ENCODE results near the gene LCLAT1.

LCLAT1 gene

DNA sequence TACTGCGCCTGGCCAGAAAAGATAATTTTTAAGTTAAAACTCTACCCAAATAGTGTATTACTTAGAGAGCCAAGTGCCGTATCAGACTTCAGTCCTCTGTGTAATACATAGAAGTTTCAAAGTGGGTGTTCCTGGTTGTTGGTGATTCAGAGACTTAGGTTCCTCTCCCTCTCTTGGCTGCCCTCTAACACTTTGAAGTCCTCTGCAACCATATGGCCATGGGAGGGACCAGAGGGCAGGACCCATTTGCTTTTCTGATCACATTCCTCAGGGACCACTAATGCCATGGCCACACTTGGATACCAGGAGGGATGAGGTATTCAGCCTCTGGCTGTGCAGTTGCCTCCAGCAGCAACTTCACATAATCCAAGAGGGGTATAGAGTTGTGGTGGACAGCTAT lies 228.7 kb downstream of the LCLAT1 start:
- no peak for DNase-seq (ENCODE audit: low read depth)

DNA sequence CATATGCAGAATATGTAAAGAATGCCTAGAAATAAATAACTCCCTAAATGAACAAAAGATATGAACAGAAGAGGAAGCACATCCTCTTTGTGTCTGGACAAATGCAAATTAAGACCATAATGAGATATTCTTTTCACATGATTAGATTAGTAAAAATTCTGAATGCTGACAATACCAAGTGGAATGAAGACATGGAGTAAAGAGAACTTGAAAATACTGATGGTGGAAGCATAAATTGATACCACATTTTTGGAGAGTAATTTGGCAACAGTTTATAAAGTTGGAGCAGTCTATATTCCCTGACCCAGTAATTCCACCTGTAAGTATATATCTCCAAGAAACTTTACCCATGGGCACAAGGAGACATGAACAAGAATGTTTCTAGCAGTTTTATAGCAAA lies 230.2 kb downstream of the LCLAT1 start:
- no peak for DNase-seq (ENCODE audit: low read depth)

DNA sequence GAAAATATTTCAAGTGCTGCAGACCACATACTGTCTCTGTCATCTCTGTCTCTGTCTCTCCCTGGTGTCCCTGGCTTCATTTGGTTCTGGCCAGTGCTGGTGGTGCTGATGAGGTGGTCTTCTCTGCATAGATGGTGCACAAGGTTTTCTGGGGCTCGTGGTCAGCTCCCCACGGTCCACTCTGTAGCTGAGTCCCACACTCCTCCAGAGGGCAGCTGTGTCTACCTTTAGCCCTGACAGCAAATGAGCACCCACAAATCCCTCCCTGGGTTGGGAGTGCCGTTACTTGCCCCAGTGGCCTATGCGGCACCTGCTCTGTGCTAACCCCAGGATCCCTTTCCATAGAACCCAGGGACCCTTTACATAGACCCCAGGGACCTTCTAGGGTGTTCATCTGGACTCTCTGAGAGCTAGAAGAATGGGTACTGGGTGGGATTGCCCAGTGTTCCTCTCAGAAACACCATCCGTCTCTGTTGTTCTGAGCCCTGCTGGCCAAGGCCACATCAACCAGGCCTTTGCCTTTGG lies 230.9 kb downstream of the LCLAT1 start:
- DNase-seq (ENCODE audit: low read depth), result no peak

DNA sequence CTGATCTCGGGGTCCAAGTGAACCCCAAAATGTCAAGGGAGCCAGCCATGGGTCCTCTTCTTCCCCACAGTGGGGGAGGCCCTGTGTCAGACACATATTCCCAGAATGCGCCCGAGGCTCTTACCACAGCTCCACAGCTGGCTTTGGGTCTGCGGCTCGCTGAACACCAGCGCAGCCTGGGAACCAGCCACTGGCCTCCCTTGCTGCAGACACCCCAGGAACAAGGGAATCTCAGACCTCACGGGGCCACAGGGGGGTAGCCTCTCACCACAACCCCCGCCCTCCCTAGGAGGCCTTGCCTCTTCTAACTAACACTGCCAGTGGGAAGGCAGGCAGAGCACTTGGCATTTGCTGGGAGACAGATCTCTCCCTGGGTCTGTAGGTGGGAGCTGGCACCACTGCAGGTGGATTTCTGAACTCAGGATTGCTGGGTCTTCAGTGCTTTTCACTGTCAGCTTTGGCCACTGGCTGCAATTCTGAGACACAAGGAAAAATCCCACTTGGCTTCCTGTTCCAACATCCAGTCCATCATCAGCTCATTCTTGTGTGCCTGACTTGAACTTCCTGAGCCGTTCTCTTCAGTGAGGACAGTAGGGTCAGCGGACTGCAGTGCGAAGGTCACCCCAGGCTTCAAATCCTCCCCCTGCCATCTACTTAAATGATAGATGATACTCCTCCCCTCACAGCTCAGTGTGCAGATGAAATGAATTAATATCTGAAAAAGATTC lies 231.5 kb downstream of the LCLAT1 start:
- no peak for DNase-seq (ENCODE audit: low read depth)

DNA sequence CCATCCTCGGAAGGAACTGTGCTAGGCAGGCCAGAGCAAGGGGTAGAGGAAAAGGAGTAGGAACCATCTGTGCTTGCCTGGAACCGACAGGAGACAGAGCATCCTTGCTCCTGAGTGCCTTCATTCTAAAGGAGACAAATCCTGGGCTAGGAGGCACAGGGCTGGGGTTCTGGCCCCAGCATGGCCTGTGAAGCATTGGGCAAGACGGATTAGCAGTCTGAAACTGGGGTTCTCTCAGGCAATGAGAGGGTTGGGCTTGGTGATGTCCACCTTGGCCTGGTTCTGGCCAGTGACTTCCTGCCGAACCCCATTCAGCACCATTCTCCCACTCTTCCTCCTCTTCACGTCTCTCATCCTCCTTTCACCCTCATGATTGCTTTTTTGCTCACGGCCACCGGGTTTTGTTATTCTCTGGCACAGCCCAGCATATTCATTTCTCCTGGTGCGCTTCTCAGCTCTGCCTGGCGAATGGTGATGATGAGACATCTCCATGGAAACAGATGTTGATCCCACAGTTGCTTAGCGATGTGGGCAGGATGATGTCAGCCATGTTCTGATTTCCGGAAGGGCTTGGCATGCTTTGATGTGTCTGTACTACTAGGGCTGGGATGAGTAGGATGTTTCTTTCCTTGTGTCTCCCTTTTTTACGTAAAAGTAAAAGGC lies 232.5 kb downstream of the LCLAT1 start:
- no peak for DNase-seq (ENCODE audit: low read depth)

DNA sequence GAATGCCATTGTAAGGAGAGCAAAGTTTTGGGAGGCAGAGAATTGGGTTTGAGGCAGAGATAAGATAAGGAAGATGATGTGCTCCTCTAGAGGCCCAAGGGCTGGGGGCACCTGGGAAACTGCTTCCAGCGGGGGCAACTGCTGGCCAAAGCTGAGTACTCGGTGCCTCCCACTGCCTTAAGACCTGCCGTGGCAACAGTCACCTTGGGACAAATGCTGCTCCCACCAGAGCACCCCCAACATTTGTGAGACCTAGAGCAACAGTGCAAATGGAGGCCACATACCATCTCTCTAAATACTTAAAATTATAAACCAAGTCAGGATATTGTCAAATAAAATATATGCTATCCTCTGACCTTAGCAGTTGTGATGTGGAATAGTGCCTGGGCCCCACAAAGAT lies 233.1 kb downstream of the LCLAT1 start:
- no peak for DNase-seq (ENCODE audit: low read depth)

DNA sequence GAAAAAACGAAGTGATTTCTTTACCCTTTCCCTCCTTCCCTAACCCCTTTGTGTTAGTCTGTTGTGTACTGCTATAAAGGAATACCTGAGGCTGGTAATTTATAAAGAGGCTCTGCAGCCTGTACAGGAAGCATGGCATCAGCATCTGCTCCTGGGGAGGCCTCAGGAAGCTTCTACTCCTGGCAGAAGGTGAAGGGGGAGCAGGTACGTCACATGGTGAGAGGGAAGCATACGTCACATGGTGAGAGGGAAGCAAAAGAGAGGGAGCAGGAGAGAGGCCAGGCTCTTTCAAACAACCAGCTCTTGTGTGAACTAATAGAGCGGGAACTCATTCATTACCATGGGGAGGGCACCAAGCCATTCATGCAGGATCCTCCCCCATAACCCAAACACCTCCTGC lies 234.0 kb downstream of the LCLAT1 start:
- no peak for DNase-seq (ENCODE audit: low read depth)

DNA sequence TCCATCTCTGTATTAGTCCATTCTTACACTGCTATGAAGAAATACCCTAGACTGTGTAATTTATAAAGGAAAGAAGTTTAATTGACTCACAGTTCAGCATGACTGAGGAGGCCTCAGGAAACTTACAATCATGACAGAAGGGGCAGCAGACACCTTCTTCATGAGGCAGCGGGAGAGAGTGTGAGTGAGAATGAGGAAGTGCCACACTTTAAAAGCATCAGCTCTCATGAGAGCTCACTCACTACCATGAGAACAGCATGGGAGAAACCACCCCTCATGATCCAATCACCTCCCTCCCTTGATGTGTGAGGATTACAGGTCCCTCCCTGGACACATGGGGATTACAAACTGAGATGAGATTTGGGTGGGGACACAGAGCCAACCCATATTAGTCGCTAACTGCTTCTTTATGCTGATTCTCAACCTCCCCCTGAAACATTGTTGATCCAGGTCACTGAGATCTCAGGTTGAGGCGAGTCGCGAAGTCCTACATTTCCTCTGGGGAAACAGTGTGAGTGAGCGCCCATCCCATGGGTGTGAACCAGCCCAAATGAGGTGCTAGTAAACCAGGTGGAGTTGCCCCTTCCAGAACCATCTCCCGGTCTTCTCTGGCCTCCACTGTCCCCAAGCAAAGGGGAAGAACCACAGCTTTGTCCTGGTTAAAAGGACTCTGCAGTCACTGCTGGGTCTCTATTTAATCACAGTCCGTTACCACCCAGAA lies 236.3 kb downstream of the LCLAT1 start:
- no peak for DNase-seq (ENCODE audit: low read depth)

DNA sequence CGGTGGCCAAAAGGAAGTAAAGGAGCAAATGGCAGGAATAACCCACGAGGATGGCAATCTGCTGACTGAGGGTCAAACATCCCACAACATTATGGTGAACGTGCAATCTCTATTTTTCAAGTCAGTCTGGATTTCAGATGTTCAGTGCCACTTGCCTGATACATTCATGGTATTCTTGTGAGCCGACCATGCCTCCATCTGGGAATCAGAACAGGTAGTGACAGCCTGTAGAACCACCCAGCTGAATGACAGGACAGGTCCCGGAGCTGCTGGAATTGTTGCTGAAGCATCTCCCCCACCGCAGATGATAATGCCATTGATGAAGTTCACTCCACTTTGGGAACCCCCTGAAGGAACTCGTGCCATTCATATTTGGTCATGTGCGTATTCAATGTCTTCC lies 237.0 kb downstream of the LCLAT1 start:
- no peak for DNase-seq (ENCODE audit: low read depth)

DNA sequence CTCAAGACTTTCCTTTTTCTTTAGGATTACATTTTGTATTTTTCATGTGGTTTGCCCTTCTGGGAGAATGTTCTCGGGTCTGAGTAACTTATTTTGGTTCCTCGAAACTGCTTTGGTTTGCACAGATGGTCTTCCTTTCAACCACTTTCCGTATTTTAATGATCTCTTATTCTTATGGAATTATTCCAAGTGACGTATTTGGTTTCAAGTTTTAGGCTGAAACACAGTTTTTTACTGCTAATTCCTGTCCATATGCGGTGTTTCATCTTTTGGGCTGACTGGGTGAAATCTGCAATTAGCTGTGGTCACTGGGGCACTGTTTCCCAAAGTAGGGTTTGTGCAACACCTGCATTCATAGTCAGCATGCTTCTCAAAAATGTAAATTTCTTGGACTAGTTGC lies 237.5 kb downstream of the LCLAT1 start:
- DNase-seq (ENCODE audit: low read depth), result no peak

DNA sequence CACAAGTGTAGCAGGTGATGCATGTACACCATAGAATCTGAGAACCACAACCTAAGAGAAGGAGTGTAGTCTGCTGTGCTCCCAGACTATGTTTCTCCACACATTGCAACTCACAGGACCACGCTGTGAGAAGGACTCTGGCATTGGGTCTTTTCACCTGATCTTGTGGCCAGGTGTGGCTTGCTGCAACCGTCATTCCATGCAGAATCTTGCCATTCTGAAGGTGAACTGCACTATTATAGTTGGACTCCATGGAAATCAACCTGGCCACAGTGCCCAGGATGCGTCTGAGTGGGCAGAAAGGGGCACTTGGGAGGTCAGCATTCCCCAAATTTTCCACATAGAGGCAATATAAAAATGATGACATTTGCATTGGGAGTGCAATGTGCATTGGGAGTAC lies 237.9 kb downstream of the LCLAT1 start:
- DNase-seq (ENCODE audit: low read depth), result no peak

DNA sequence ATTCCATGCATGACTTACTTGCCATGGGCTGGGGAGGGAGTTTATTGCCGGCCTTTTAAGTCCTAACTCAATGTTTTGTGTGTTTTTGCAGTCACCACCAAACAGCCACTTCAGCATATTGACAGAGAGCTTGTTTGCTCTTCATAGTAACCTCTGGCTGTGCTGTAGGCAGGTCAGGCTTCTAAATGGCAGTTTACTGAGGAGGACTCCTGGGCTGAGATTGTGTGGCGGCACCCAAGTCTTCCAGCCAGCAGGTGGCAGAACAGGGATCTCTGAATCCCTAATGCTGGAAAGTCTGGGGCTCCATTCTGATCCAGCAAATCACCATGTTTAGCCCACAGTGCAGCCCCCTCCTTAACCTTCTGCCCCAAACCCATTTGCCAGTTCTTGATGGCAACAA lies 239.0 kb downstream of the LCLAT1 start:
- DNase-seq (ENCODE audit: low read depth), result no peak

DNA sequence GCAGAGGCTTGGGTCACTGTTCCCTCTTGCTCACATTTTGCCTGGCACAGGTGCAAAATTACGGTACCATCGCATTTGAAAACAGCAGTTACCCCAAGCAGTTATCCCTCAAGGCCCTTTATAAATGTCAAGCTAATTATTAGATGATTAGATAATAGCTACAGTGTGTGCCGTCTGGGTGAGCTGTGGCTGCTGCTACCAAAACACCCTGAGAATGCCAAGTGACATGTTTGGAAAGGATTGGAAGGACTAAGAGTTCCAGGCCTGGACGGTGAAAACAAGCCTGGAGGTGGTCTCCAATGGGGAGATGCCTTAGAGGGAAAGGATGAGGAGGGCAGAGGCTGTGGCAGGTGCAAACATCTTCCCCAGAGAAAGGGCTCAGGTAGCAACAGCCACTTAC lies 239.6 kb downstream of the LCLAT1 start:
- DNase-seq (ENCODE audit: low read depth), result no peak

DNA sequence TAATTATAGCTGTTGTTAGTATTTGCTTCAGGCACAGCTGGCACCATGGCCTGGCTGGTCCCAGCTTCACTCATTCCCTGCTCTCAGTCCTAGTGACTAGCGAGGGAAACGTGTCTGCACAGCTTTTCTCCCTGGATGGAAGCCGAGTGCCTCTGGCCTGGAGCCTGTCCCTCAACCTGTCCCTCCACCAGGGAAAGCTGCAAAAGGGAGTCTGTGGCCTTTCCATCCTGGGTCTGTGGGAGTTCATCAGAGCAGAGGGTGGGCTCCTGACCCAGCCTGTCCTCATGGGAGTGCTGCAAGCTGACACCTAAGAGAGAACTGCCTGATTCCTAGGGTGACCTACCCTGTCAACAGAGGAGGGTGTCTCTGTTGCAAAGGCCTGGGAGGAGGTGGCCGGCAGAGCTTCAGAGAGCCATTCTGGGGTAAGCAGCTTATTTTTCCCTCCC lies 241.9 kb downstream of the LCLAT1 start:
- DNase-seq (ENCODE audit: low read depth), result no peak

DNA sequence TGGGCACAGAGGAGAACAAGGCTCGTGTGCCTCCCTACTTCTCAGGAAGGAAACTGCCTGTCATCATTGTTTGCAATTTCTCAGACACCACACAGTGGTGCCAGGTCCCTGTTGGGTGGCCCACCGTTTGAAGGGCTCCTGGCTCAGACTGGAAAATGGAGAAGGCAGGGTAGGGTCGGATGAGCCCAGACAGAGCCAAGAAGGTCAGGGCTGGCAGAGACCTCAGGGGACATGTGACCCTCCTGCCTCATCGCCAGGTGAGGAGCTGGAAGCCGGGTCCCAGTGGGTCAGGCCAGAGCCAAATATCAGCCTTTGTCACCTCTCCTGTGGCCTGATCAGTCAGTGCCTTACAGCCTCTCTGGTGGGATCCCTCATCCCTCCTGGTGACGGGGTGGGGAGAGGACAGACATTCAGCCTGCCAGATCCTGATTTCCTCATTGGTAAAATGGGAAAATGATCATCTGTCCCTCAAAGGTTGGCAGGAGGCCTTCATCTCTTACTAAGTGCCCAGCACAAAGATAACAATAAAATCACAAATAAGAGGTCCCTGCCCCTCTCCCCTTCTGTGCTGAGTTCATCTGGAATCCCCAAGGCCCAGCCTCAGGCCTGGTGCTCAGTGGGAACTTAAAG lies 242.6 kb downstream of the LCLAT1 start:
- DNase-seq (ENCODE audit: low read depth), result no peak

DNA sequence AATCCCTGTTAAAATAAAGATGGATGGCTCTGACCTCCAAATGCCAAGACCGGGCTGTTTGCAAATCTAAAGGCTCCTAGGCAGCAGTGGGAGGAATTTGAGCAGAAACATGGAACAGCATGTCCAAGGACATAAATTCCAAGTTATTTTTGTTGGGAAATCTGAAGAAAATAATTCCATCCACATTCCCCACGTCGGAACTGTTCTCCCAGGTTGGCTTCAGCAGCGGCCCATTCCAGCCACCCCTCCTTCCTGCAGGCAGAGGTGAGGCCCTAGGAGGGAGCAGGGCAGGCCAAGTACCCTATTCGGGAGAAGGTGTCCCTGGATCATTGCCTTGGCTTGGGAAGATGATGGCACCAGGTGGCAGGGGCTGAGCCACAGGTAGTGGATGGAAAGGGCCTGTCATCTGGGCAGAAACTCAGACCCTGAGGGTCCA lies 243.1 kb downstream of the LCLAT1 start:
- no peak for DNase-seq (ENCODE audit: low read depth)

DNA sequence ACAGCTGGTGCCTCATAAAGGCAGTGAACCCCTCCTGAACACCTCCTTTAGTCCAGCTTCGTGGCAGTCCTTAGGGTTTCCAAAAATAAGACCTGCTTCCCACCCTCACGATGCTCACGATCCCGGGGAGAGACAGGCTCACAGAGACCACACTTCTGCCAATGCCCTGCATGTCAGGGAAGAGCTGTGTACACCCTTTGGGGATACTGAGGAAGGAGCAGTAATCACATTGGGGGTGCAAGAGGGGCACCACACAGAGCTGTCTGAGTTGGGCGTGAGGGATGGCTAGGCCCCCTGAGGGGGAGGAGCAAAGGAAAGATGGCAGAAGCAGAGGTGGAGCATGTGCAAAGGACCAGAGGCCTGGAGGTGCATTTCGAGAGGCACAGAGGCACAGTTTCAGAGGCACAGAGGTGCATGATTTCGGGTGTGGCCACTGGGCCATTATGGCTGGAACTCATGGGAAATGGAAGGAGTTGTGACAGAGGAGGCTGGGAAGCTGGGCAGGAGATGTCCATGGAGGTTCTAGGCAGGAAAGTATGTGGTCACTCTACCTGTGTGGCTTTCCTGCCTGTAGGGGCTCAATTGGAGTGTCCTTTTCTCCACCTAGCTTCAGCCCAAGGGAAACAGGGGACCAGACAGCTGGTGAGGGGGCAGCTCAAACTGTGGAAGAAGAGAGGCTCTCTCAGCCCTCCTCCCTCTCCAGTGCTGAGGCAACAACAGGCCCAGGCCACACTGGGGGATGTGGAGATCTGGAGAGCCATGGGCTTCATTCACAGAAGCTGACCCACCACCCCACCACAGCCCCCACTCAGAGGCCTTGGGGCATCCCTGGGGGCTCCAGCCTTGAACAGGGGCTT lies 244.3 kb downstream of the LCLAT1 start:
- no peak for DNase-seq (ENCODE audit: low read depth)

DNA sequence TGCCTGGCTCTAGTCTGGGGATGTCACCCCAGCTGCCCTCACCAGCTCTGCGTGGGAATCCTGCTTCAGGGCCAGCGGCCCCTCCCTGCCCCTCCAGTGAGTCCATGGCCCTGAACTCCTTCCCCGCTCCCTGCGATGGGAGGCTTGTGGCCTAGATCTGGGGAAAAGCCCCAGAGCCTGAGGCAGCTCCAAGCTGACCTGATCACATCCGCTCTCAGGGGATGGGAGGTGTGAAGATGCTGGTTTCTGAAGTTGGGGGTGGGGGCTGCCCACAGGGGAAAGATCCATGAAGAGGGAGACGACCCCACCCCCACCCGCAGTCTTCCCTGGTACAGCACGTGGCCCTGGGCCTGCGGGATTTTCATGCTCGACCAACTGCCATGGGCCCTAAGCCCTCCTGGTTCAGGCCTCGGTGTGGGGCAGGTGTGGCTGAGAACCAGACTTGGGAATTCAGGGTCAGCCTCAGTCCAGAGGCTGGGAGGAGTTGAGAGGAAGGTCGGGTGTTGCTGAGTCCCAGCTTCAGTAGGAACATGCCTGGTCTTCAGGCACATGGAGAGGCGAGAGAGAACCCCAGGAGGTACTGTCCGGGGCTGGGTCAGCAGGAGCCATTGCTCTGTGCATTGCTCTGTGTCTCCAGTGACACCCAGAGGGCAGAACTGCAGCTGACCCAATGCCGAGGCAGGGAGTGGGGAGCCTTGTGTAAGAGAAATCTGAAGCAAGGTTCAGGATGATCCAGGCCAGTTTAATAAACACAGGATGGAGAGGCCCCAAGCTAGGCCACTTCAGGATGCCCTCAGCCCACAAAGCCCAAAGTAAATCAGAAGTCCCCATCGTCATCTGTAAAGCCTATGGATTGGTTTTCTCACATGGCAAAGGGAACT lies 245.1 kb downstream of the LCLAT1 start:
- no peak for DNase-seq (ENCODE audit: low read depth)

DNA sequence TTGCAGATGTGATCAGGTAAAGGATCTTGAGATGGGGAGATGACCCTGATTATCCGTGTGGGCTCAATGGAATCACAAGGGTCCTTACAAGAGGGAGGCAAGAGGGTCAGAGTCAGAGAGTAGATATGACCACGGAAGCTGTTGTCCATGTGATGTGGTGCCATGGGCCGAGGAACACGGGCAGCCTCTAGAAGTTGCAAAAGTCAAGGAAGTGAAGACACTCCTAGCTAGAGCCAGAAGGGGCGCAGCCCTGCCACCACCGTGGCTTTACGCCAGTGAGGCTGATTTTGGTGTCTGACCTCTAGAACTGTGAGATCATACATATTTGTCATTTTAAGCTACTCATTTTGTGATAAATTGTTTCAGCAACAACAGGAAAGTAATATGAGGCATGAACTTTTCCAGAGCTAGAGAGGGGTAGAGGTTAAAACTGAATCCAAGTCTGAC lies 245.8 kb downstream of the LCLAT1 start:
- DNase-seq (ENCODE audit: low read depth), result no peak
